H9 (cell line): ENCODE measurements around the gene HOXD13. TPM values are rescaled to one million over a fixed set of nuclear protein-coding genes. Genes with fewer than 3 reads are reported as not detected.

ENCODE experiments used
- DNase-seq: peaks from one replicate; pipeline ENCODE4 v3.0.0-alpha.2; 2017
- H2AFZ ChIP-seq: one replicate; pipeline ENCODE4 v1.6.1; 2013; ENCODE audit warnings: mild to moderate bottlenecking, low read length, control low read depth, moderate library complexity
- H2AK5ac ChIP-seq: 2 replicates; pipeline ENCODE4 v1.6.1; 2013; ENCODE audit warnings: low read length, control low read depth, mixed read lengths; ENCODE audit not compliant: insufficient read length
- H2BK120ac ChIP-seq: one replicate; pipeline ENCODE4 v1.6.1; 2013; ENCODE audit warnings: low read depth, mild to moderate bottlenecking, low read length, control low read depth, inconsistent platforms; ENCODE audit not compliant: poor library complexity, severe bottlenecking
- H2BK12ac ChIP-seq: 2 replicates; pipeline ENCODE4 v1.6.1; 2013; ENCODE audit warnings: low read length, control low read depth, mixed read lengths, low read depth; ENCODE audit not compliant: insufficient read length
- H2BK15ac ChIP-seq: 2 replicates; pipeline ENCODE4 v1.6.1; 2013; ENCODE audit warnings: low read depth, low read length, control low read depth
- H2BK20ac ChIP-seq: one replicate; pipeline ENCODE4 v1.6.1; 2013; ENCODE audit warnings: low read depth, mild to moderate bottlenecking, low read length, control low read depth, inconsistent platforms; ENCODE audit not compliant: poor library complexity, severe bottlenecking
- H2BK5ac ChIP-seq: 2 replicates; pipeline ENCODE4 v1.6.1; 2013; ENCODE audit warnings: low read length, control low read depth, mixed read lengths; ENCODE audit not compliant: insufficient read length
- H3K14ac ChIP-seq: 2 replicates; pipeline ENCODE4 v1.6.1; 2013; ENCODE audit warnings: low read length, control low read depth; ENCODE audit not compliant: insufficient read depth
- H3K18ac ChIP-seq: 2 replicates; pipeline ENCODE4 v1.6.1; 2013; ENCODE audit warnings: low read depth, mild to moderate bottlenecking, mixed read lengths, low read length, control low read depth; ENCODE audit not compliant: insufficient read length
- H3K23ac ChIP-seq: 2 replicates; pipeline ENCODE4 v1.6.1; 2013; ENCODE audit warnings: low read length, control low read depth, mixed read lengths, low read depth; ENCODE audit not compliant: insufficient read length
- H3K23me2 ChIP-seq: 2 replicates; pipeline ENCODE4 v1.6.1; 2013; ENCODE audit warnings: low read depth, mild to moderate bottlenecking, mixed read lengths, low read length, control low read depth; ENCODE audit not compliant: insufficient read length, poor library complexity, severe bottlenecking
- H3K27ac ChIP-seq: 2 replicates; pipeline ENCODE4 v1.5.1; 2013; ENCODE audit warnings: low read length, control low read depth, mixed read lengths, low read depth; ENCODE audit not compliant: insufficient read length
- H3K27me3 ChIP-seq: 2 replicates; pipeline ENCODE4 v1.6.1; 2013; ENCODE audit warnings: low read length, control low read depth, inconsistent platforms; ENCODE audit not compliant: insufficient read depth
- H3K4ac ChIP-seq: 2 replicates; pipeline ENCODE4 v1.6.1; 2013; ENCODE audit warnings: low read depth, mild to moderate bottlenecking, control low read depth, inconsistent platforms, low read length, moderate library complexity
- H3K4me1 ChIP-seq: 2 replicates; pipeline ENCODE4 v1.6.1; 2013; ENCODE audit warnings: low read length, control low read depth, inconsistent platforms; ENCODE audit not compliant: insufficient read depth
- H3K4me2 ChIP-seq: 2 replicates; pipeline ENCODE4 v1.6.1; 2013; ENCODE audit warnings: low read length, control low read depth, mixed read lengths; ENCODE audit not compliant: insufficient read length, insufficient read depth
- H3K56ac ChIP-seq: 2 replicates; pipeline ENCODE4 v1.6.1; 2013; ENCODE audit warnings: low read depth, mild to moderate bottlenecking, mixed read lengths, low read length, control low read depth; ENCODE audit not compliant: insufficient read length
- H3K79me1 ChIP-seq: 2 replicates; pipeline ENCODE4 v1.6.1; 2013; ENCODE audit warnings: low read depth, mild to moderate bottlenecking, moderate library complexity, low read length, control low read depth, inconsistent platforms; ENCODE audit not compliant: insufficient read depth, poor library complexity, severe bottlenecking
- H3K79me2 ChIP-seq: 2 replicates; pipeline ENCODE4 v1.6.1; 2013; ENCODE audit warnings: low read length, control low read depth, inconsistent platforms; ENCODE audit not compliant: insufficient read depth
- H3K9ac ChIP-seq: 2 replicates; pipeline ENCODE4 v1.6.1; 2013; ENCODE audit warnings: low read length, control low read depth, mixed read lengths; ENCODE audit not compliant: insufficient read length; ENCODE audit errors: extremely low read depth
- H3K9me3 ChIP-seq: one replicate; pipeline ENCODE4 v1.6.1; 2013; ENCODE audit warnings: low read depth, low read length, inconsistent platforms; ENCODE audit not compliant: control insufficient read depth
- H3T11ph ChIP-seq: one replicate; pipeline ENCODE4 v1.6.1; 2013; ENCODE audit warnings: mild to moderate bottlenecking, low read length, control low read depth, inconsistent platforms
- H4K20me1 ChIP-seq: one replicate; pipeline ENCODE4 v1.6.1; 2013; ENCODE audit not compliant: control insufficient read depth, insufficient read length, insufficient read depth
- H4K5ac ChIP-seq: 2 replicates; pipeline ENCODE4 v1.6.1; 2013; ENCODE audit warnings: low read depth, mild to moderate bottlenecking, mixed read lengths, low read length, control low read depth; ENCODE audit not compliant: insufficient read length
- H4K8ac ChIP-seq: replicated peaks from 2 replicates; pipeline ENCODE4 v1.6.1; 2013; ENCODE audit warnings: low read length, control low read depth, mixed read lengths, low read depth; ENCODE audit not compliant: insufficient read length
- H4K91ac ChIP-seq: 2 replicates; pipeline ENCODE4 v1.6.1; 2013; ENCODE audit warnings: low read depth, mild to moderate bottlenecking, moderate library complexity, mixed read lengths, low read length, control low read depth; ENCODE audit not compliant: insufficient read length
- H3K27ac Mint-ChIP-seq, 3 experiments: 2 replicates in 2 of 3; 3 replicates in 1 of 3; pipeline ENCODE4 v1.8.0; 2020 to 2021; ENCODE audit warnings: mixed read lengths in 3 of 3, mild to moderate bottlenecking in 1 of 3, moderate library complexity in 1 of 3
- H3K27me3 Mint-ChIP-seq: 2 replicates; pipeline ENCODE4 v1.8.0; 2021; ENCODE audit warnings: low read depth, mild to moderate bottlenecking, moderate library complexity, mixed read lengths
- H3K36me3 Mint-ChIP-seq, 3 experiments: 2 replicates in 2 of 3; 3 replicates in 1 of 3; pipeline ENCODE4 v1.8.0; 2020 to 2021; ENCODE audit warnings: low read depth in 3 of 3, mixed read lengths in 3 of 3; ENCODE audit not compliant: insufficient read depth in 1 of 3
- H3K4me1 Mint-ChIP-seq, 2 experiments: 2 replicates each; pipeline ENCODE4 v1.8.0; 2020; ENCODE audit warnings: mixed read lengths in 2 of 2
- H3K4me3 Mint-ChIP-seq, 2 experiments: 2 replicates in 1 of 2; 3 replicates in 1 of 2; pipeline ENCODE4 v1.8.0; 2020 to 2021; ENCODE audit warnings: mild to moderate bottlenecking in 2 of 2, mixed read lengths in 2 of 2, moderate library complexity in 1 of 2
- H3K9me3 Mint-ChIP-seq, 2 experiments: 2 replicates in 1 of 2; 3 replicates in 1 of 2; pipeline ENCODE4 v1.8.0; 2020; ENCODE audit warnings: mild to moderate bottlenecking in 2 of 2, mixed read lengths in 2 of 2, moderate library complexity in 1 of 2
- WGBS: extraction: QIAGEN DNeasy Blood & Tissue Kit; methylation state at CpG from one replicate; pipeline ENCODE4 v1.1.7; 2013; ENCODE audit warnings: missing lambda C conversion rate, low lambda C conversion rate, mixed read lengths; ENCODE audit not compliant: insufficient read length; ENCODE audit errors: extremely low coverage; 5-methylcytosine and 5-hydroxymethylcytosine counted together
- total RNA-seq: library from RNA; stranded (reverse); gene quantifications from 2 replicates; pipeline ENCODE4 v1.2.1, GENCODE V29; 2021
- TF ChIP-seq, protein P1 (sequence below): fragments of 200-600 bp; sonication (generic); conservative IDR thresholded peaks from 3 replicates; pipeline ENCODE4 v1.8.0; 2021; ENCODE audit warnings: antibody characterized with exemption, mild to moderate bottlenecking

The HOXD13 gene
- total RNA-seq, 1 experiment from 2014 or later = not detected

DNA sequence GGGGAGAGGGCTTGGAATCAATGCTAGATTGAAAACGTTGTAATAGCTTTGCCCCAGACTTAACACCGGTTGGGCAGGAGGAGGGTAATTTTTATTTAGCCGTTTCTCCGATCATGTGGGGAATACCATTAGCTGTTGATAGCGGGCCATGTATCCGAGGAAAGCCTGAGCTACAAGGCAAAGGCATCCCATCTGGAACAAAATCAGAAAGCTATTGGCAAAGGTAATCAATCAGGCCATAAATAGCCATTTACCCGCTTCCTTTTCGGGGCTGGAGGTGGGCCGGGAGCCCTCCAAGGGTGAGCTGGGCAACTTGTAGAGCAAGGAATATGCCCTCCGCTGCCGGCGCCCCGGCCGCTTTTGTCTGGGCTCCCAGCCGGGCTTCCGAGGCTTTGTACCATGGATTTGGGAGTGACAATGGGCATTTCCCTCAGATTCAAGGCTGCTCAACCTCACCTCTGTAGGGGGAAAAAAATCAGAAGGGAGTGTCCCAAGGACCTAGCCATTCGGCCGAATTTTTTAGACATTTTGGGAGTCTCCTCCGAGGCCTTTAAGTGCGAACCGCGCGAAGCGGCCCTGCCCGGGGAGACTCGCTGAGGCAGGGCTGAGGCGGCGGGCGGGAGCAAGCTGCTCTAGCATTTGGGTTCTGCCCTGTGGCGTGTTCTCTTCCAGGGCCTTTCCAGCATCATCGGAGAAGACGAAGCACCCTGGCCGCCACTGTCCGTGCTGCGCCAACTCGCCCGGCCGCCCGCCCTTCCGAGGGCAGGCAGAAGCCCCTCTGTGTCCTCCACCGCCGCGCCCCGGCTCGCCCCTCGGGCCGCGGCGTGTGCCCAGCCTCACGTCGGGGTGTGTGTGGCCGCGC lies 28.9 kb downstream of the HOXD13 start:
- Histone ChIP-seq H3K9ac (no peak overlapping the region), H4K20me1 (peaks cover 4% of the 10 kb centered on the region), H3T11ph (no peak overlapping the region), H4K8ac (no peak overlapping the region), H3K4me1 (no peaks in the 10 kb centered on the region), H2BK12ac (no peak overlapping the region), H3K56ac (no peak overlapping the region), H2BK120ac (no peak overlapping the region), H2BK5ac (no peak overlapping the region), H2BK15ac (no peak overlapping the region), H2BK20ac (no peak overlapping the region), H2AFZ (no peak overlapping the region), H4K91ac (no peak overlapping the region), H3K23me2 (peaks cover 2% of the 10 kb centered on the region), H3K79me1 (no peaks in the 10 kb centered on the region), H3K4ac (no peak overlapping the region), H3K14ac (no peak overlapping the region), H3K23ac (no peak overlapping the region), H4K5ac (no peak overlapping the region), H3K4me2 (no peak overlapping the region), H3K27me3 (peaks cover 97% of the 10 kb centered on the region), H3K27ac (no peak overlapping the region), H3K18ac (no peak overlapping the region), H3K79me2 (no peaks in the 10 kb centered on the region), H3K9me3 (no peaks in the 10 kb centered on the region), H2AK5ac (no peak overlapping the region)
- peak; percentile 55 for DNase-seq
- no CpG with 5 or more reads among the region's 53 CpGs for WGBS
- TF ChIP-seq, protein P1, sequence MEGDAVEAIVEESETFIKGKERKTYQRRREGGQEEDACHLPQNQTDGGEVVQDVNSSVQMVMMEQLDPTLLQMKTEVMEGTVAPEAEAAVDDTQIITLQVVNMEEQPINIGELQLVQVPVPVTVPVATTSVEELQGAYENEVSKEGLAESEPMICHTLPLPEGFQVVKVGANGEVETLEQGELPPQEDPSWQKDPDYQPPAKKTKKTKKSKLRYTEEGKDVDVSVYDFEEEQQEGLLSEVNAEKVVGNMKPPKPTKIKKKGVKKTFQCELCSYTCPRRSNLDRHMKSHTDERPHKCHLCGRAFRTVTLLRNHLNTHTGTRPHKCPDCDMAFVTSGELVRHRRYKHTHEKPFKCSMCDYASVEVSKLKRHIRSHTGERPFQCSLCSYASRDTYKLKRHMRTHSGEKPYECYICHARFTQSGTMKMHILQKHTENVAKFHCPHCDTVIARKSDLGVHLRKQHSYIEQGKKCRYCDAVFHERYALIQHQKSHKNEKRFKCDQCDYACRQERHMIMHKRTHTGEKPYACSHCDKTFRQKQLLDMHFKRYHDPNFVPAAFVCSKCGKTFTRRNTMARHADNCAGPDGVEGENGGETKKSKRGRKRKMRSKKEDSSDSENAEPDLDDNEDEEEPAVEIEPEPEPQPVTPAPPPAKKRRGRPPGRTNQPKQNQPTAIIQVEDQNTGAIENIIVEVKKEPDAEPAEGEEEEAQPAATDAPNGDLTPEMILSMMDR = no peak
- H3K9me3 Mint-ChIP-seq = peaks cover 9 to 20% of the 10 kb centered on the region in 2 experiments
- no peak overlapping the region for H3K27ac Mint-ChIP-seq
- H3K27me3 Mint-ChIP-seq = peaks cover 99% of the 10 kb centered on the region
- H3K4me1 Mint-ChIP-seq = peaks cover 0 to 10% of the 10 kb centered on the region in 2 experiments; a peak in 2 of 4 replicates
- H3K36me3 Mint-ChIP-seq = peaks cover 0 to 3% (median 0%) of the 10 kb centered on the region in 3 experiments; a peak in 3 of 7 replicates
- H3K4me3 Mint-ChIP-seq = no peak overlapping the region
